OCI-LY1 (cell line): ENCODE data around the gene SLCO2A1.

ENCODE experiments used
- CTCF ChIP-seq: fragments of 200-600 bp; sonication (generic), shearing (Covaris generic); IDR thresholded peaks from 2 replicates; pipeline ENCODE4 v1.5.1; 2017; ENCODE audit warnings: mild to moderate bottlenecking, antibody characterized with exemption, low read length, moderate library complexity, mixed read lengths
- EZH2 ChIP-seq: fragments of 200-600 bp; sonication (generic), shearing (Covaris generic); IDR thresholded peaks from 2 replicates; pipeline ENCODE4 v1.8.0; 2017; ENCODE audit warnings: borderline replicate concordance, mixed run types, mild to moderate bottlenecking, antibody characterized with exemption, low read length, moderate library complexity, mixed read lengths

DNA sequence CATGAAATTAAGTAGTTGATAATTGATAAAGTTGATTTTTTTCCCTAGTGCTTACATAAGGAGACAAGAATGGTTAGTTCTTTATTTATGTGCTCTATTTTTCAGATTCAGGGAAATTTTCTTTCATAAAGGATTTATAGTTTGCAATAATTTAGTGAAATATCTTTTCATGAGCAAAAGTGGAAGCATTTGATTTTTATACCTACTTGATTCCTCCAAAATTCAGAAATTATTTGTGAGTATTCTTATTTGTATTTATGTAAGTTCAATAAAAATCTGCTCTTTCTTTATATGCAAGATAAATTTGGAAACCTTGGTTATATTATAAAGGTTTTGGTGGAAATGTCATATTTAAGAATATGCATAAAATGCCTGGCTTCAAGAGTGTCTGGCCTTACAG lies 14.7 kb upstream of the SLCO2A1 start:
- no peak for TF ChIP-seq CTCF
- no peak for TF ChIP-seq EZH2
